SK-N-SH treated with all-trans-retinoic acid at 6 μM for 48 hours (cell line): ENCODE measurements around the gene TNKS2.
A peak's percentile ranks its signal among the peaks of the same experiment; 100 is the strongest.

ENCODE experiments used
- ATAC-seq: fragments of 200-7000 bp; cut with Tn5 transposase; 3 replicates; pipeline ENCODE4 v1.9.1; 2020; ENCODE audit warnings: mild to moderate bottlenecking, moderate library complexity
- ARNTL ChIP-seq: fragments of 450-650 bp; formaldehyde crosslinking; IDR thresholded peaks from 2 replicates; pipeline ENCODE4 v1.5.0; 2020; ENCODE audit warnings: low read depth, mild to moderate bottlenecking, moderate library complexity, borderline replicate concordance
- BACH2 ChIP-seq: fragments of 250-450 bp; sonication (Bioruptor Pico); IDR thresholded peaks from 2 replicates; pipeline ENCODE4 v1.9.0; 2021; ENCODE audit warnings: mild to moderate bottlenecking, borderline replicate concordance
- CSDC2 ChIP-seq: fragments of 250-450 bp; sonication (Bioruptor Pico); IDR thresholded peaks from 2 replicates; pipeline ENCODE4 v1.5.0; 2020; ENCODE audit warnings: mild to moderate bottlenecking, moderate library complexity
- ESRRG ChIP-seq: fragments of 250-450 bp; sonication (Bioruptor Pico); IDR thresholded peaks from 2 replicates; pipeline ENCODE4 v1.6.1; 2021; ENCODE audit warnings: mild to moderate bottlenecking
- GLIS3 ChIP-seq: fragments of 250-450 bp; sonication (Bioruptor Pico); IDR thresholded peaks from 2 replicates; pipeline ENCODE4 v1.5.0; 2020; ENCODE audit warnings: mild to moderate bottlenecking, moderate library complexity
- ISL1 ChIP-seq: fragments of 250-450 bp; sonication (Bioruptor Pico); IDR thresholded peaks from 2 replicates; pipeline ENCODE4 v2.1.2; 2022; ENCODE audit warnings: mild to moderate bottlenecking, moderate library complexity
- OSR1 ChIP-seq: fragments of 250-450 bp; sonication (Bioruptor Pico); IDR thresholded peaks from 2 replicates; pipeline ENCODE4 v1.8.0; 2022; ENCODE audit warnings: moderate library complexity, mild to moderate bottlenecking, inconsistent platforms
- SNAI2 ChIP-seq: fragments of 250-450 bp; sonication (Bioruptor Pico); IDR thresholded peaks from 2 replicates; pipeline ENCODE4 v1.5.0; 2020; ENCODE audit warnings: mild to moderate bottlenecking, moderate library complexity
- TCF4 ChIP-seq: fragments of 250-450 bp; sonication (Bioruptor Pico); IDR thresholded peaks from 2 replicates; pipeline ENCODE4 v1.8.0; 2021; ENCODE audit warnings: mild to moderate bottlenecking, moderate library complexity, borderline replicate concordance
- TOX ChIP-seq: fragments of 250-450 bp; sonication (Bioruptor Pico); IDR thresholded peaks from 2 replicates; pipeline ENCODE4 v1.8.0; 2021; ENCODE audit warnings: mild to moderate bottlenecking, moderate library complexity, borderline replicate concordance
- ZC3H10 ChIP-seq: fragments of 250-450 bp; sonication (Bioruptor Pico); IDR thresholded peaks from 2 replicates; pipeline ENCODE4 v1.5.1; 2021; ENCODE audit warnings: mild to moderate bottlenecking, moderate library complexity
- ZFP3 ChIP-seq: fragments of 250-450 bp; sonication (Bioruptor Pico); IDR thresholded peaks from 2 replicates; pipeline ENCODE4 v1.5.0; 2020; ENCODE audit warnings: mild to moderate bottlenecking, moderate library complexity
- ZNF565 ChIP-seq: fragments of 450-650 bp; formaldehyde crosslinking; conservative IDR thresholded peaks from 2 replicates; pipeline ENCODE4 v1.5.0; 2020; ENCODE audit warnings: low read depth, mild to moderate bottlenecking, moderate library complexity
- ZNF70 ChIP-seq: fragments of 450-650 bp; formaldehyde crosslinking; IDR thresholded peaks from 2 replicates; pipeline ENCODE4 v1.5.0; 2020; ENCODE audit warnings: mild to moderate bottlenecking, moderate library complexity
- ZNF8 ChIP-seq: fragments of 450-650 bp; formaldehyde crosslinking; IDR thresholded peaks from 2 replicates; pipeline ENCODE4 v1.5.0; 2020; ENCODE audit warnings: mild to moderate bottlenecking, moderate library complexity
- TF ChIP-seq, protein P1 (sequence below): fragments of 250-450 bp; sonication (Bioruptor Pico); IDR thresholded peaks from 2 replicates; pipeline ENCODE4 v1.5.0; 2020; ENCODE audit warnings: mild to moderate bottlenecking, moderate library complexity
- TF ChIP-seq, protein P2 (sequence below): fragments of 250-450 bp; sonication (Bioruptor Pico); IDR thresholded peaks from 2 replicates; pipeline ENCODE4 v1.5.1; 2020; ENCODE audit warnings: low read depth, mild to moderate bottlenecking, moderate library complexity
- TF ChIP-seq, protein P3 (sequence below): fragments of 250-450 bp; sonication (Bioruptor Pico); IDR thresholded peaks from 2 replicates; pipeline ENCODE4 v1.5.1; 2021; ENCODE audit warnings: mild to moderate bottlenecking, moderate library complexity
- TF ChIP-seq, protein P4 (sequence below): fragments of 250-450 bp; sonication (Bioruptor Pico); IDR thresholded peaks from 2 replicates; pipeline ENCODE4 v1.8.0; 2020; ENCODE audit warnings: mild to moderate bottlenecking, moderate library complexity, borderline replicate concordance
- TF ChIP-seq, protein P5 (sequence below): fragments of 250-450 bp; sonication (Bioruptor Pico); IDR thresholded peaks from 2 replicates; pipeline ENCODE4 v1.8.0; 2021; ENCODE audit warnings: low read depth, mild to moderate bottlenecking, moderate library complexity, borderline replicate concordance

Gene TNKS2

DNA sequence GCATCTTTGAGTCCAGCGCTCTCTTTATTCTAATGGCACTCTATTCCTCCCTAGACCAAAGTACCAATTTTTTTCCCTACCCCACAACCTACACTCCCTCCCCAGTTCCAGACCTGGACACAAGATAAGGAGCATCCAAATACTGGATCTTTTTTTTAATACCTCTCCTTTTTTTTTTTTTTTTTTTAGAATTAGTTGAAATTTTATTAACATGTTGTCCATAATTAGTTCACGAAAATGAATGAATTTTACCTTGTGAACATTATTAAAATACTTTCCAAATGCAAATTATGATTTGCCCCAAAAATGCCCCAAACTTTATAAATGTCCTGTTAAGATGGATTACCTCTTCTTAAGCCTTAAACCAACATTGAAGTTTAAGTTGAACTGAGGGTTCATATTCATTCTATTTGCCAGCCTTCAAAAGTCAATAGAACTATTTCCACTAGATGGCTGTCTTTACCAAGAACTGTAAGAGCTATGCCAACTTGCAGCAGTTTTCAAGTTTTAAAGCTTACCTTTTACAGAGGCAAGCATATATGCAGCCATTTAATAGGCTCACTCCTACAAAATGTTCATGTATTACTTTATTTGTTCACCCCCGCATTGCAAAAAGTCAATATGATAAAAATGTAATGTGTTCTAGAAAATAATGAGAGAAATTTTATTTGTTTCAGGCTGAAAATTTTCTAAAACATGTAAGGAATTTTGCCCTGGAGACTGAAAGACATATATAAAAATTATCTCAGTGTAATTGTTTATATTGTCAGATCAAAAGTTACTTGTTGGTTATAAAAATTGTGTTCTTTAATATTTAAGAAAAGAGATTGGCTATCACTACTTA lies 39.7 kb upstream of the TNKS2 start:
- TF ChIP-seq SNAI2 (CRISPR knock-in tag) (no peak), ZNF565 (CRISPR knock-in tag) (no peak)
- TF ChIP-seq, all 23 proteins: peak for 0
- ATAC-seq: peak; percentile 89

DNA sequence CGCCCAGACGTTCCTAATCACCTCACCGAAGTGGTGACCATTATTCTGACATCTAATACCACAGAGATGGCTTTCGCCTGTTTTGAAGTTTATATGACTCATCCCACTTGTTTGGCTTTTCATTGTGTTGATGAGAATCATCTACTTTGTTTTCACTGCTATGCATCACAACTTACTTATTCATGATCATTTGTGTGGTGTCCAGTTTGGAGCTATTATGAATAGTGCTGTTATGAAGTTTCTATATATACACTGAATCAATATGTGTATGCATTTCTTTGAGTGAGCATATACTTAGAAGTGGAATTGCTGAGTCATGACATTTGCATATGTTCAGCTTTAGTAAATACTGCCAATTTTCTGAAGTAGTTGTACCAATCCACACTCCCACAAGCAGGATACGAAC lies 38.6 kb upstream of the TNKS2 start:
- ATAC-seq: no peak
- TF ChIP-seq, protein P1, sequence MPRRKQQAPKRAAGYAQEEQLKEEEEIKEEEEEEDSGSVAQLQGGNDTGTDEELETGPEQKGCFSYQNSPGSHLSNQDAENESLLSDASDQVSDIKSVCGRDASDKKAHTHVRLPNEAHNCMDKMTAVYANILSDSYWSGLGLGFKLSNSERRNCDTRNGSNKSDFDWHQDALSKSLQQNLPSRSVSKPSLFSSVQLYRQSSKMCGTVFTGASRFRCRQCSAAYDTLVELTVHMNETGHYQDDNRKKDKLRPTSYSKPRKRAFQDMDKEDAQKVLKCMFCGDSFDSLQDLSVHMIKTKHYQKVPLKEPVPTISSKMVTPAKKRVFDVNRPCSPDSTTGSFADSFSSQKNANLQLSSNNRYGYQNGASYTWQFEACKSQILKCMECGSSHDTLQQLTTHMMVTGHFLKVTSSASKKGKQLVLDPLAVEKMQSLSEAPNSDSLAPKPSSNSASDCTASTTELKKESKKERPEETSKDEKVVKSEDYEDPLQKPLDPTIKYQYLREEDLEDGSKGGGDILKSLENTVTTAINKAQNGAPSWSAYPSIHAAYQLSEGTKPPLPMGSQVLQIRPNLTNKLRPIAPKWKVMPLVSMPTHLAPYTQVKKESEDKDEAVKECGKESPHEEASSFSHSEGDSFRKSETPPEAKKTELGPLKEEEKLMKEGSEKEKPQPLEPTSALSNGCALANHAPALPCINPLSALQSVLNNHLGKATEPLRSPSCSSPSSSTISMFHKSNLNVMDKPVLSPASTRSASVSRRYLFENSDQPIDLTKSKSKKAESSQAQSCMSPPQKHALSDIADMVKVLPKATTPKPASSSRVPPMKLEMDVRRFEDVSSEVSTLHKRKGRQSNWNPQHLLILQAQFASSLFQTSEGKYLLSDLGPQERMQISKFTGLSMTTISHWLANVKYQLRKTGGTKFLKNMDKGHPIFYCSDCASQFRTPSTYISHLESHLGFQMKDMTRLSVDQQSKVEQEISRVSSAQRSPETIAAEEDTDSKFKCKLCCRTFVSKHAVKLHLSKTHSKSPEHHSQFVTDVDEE (CRISPR knock-in tag): no peak
- no peak for TF ChIP-seq TOX (CRISPR knock-in tag)
- TF ChIP-seq, protein P2, sequence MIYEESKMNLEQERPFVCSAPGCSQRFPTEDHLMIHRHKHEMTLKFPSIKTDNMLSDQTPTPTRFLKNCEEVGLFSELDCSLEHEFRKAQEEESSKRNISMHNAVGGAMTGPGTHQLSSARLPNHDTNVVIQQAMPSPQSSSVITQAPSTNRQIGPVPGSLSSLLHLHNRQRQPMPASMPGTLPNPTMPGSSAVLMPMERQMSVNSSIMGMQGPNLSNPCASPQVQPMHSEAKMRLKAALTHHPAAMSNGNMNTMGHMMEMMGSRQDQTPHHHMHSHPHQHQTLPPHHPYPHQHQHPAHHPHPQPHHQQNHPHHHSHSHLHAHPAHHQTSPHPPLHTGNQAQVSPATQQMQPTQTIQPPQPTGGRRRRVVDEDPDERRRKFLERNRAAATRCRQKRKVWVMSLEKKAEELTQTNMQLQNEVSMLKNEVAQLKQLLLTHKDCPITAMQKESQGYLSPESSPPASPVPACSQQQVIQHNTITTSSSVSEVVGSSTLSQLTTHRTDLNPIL (CRISPR knock-in tag): no peak
- TF ChIP-seq BACH2 (CRISPR knock-in tag): no peak
- no peak for TF ChIP-seq ZNF565 (CRISPR knock-in tag)
- no peak for TF ChIP-seq OSR1 (CRISPR knock-in tag)
- TF ChIP-seq ZNF8: no peak
- no peak for TF ChIP-seq TCF4 (CRISPR knock-in tag)
- TF ChIP-seq, protein P3, sequence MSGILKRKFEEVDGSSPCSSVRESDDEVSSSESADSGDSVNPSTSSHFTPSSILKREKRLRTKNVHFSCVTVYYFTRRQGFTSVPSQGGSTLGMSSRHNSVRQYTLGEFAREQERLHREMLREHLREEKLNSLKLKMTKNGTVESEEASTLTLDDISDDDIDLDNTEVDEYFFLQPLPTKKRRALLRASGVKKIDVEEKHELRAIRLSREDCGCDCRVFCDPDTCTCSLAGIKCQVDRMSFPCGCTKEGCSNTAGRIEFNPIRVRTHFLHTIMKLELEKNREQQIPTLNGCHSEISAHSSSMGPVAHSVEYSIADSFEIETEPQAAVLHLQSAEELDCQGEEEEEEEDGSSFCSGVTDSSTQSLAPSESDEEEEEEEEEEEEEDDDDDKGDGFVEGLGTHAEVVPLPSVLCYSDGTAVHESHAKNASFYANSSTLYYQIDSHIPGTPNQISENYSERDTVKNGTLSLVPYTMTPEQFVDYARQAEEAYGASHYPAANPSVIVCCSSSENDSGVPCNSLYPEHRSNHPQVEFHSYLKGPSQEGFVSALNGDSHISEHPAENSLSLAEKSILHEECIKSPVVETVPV (CRISPR knock-in tag): no peak
- no peak for TF ChIP-seq ISL1 (CRISPR knock-in tag)
- TF ChIP-seq, protein P4, sequence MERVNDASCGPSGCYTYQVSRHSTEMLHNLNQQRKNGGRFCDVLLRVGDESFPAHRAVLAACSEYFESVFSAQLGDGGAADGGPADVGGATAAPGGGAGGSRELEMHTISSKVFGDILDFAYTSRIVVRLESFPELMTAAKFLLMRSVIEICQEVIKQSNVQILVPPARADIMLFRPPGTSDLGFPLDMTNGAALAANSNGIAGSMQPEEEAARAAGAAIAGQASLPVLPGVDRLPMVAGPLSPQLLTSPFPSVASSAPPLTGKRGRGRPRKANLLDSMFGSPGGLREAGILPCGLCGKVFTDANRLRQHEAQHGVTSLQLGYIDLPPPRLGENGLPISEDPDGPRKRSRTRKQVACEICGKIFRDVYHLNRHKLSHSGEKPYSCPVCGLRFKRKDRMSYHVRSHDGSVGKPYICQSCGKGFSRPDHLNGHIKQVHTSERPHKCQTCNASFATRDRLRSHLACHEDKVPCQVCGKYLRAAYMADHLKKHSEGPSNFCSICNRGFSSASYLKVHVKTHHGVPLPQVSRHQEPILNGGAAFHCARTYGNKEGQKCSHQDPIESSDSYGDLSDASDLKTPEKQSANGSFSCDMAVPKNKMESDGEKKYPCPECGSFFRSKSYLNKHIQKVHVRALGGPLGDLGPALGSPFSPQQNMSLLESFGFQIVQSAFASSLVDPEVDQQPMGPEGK (CRISPR knock-in tag): no peak
- no peak for TF ChIP-seq ESRRG (CRISPR knock-in tag)
- TF ChIP-seq, protein P5, sequence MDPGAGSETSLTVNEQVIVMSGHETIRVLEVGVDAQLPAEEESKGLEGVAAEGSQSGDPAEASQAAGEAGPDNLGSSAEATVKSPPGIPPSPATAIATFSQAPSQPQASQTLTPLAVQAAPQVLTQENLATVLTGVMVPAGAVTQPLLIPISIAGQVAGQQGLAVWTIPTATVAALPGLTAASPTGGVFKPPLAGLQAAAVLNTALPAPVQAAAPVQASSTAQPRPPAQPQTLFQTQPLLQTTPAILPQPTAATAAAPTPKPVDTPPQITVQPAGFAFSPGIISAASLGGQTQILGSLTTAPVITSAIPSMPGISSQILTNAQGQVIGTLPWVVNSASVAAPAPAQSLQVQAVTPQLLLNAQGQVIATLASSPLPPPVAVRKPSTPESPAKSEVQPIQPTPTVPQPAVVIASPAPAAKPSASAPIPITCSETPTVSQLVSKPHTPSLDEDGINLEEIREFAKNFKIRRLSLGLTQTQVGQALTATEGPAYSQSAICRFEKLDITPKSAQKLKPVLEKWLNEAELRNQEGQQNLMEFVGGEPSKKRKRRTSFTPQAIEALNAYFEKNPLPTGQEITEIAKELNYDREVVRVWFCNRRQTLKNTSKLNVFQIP (CRISPR knock-in tag): no peak
- no peak for TF ChIP-seq ARNTL
- TF ChIP-seq CSDC2 (CRISPR knock-in tag): no peak
- TF ChIP-seq ZC3H10 (CRISPR knock-in tag): no peak
- no peak for TF ChIP-seq GLIS3
- no peak for TF ChIP-seq SNAI2 (CRISPR knock-in tag)

DNA sequence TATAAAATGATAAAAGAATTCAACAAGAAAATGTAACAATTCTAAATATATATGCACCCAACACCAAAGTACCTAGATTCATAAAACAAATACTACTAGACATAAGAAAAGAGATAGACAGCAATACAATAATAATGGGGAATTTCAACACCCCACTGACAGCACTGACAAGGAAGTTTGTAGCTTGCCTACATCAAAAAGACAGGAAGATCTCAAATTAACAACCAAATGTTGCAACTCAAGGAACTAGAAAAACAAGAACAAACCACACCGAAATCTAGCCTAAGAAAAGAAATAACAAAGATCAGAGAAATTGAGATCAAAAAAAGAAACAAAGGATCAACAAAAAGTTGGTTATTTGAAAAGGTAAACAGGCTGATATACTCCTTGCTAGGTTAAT lies 36.5 kb upstream of the TNKS2 start:
- ATAC-seq: no peak
- no peak for TF ChIP-seq ZNF70 (CRISPR knock-in tag)
- TF ChIP-seq CSDC2 (CRISPR knock-in tag): no peak
- TF ChIP-seq, protein P3 (CRISPR knock-in tag): no peak
- TF ChIP-seq ARNTL: no peak
- no peak for TF ChIP-seq BACH2 (CRISPR knock-in tag)
- no peak for TF ChIP-seq ISL1 (CRISPR knock-in tag)
- TF ChIP-seq OSR1 (CRISPR knock-in tag): no peak
- no peak for TF ChIP-seq SNAI2 (CRISPR knock-in tag)
- TF ChIP-seq ZFP3 (CRISPR knock-in tag): no peak
- TF ChIP-seq, protein P5 (CRISPR knock-in tag): no peak
- TF ChIP-seq, protein P2 (CRISPR knock-in tag): no peak
